ENCODE measurements around the gene FAM20A. TPM values are rescaled to one million over a fixed set of nuclear protein-coding genes. Genes with fewer than 3 reads are reported as not detected.
A peak's percentile ranks its signal among the peaks of the same experiment; 100 is the strongest.

Gene FAM20A
- total RNA-seq, 3 donors from 2014 or later (not counting 1 experiment from before 2014, with no cell fraction given) = 0.38 to 1.3 (median 0.66) TPM

DNA sequence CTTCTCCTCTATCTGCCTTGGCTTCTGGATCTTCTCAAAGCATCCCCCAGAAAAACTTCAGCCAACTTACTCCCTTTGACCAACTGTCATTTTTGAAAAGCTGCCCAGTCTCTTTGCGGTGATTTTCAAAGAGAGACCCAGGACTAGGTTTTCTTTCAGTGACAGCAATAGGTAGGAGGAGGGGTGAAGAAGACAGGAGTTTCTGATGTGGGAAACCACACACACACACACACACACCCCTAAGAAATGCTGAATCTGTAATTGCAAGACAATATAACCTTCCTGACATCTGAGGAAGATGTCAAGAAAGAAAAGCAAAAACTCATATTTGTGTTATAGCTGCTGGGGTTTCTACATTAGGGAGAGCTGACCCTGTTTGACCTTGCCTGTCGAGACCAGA is 5.2 kb downstream of the FAM20A start:
- Mint-ChIP-seq H3K27ac (no peak overlapping the region), H3K9me3 (no peaks in the 10 kb centered on the region), H3K4me1 (peaks cover 13 to 16% of the 10 kb centered on the region in 2 donors), H3K36me3 (no peaks in the 10 kb centered on the region), H3K27me3 (ENCODE audit: low read depth in 2 of 2) (peaks cover 48 to 82% of the 10 kb centered on the region in 2 donors), H3K4me3 (no peak overlapping the region)
- H3K27me3 ChIP-seq (ENCODE audit: control insufficient read depth, insufficient read depth, low read length) = peaks cover 14% of the 10 kb centered on the region
- TF ChIP-seq, protein P1, sequence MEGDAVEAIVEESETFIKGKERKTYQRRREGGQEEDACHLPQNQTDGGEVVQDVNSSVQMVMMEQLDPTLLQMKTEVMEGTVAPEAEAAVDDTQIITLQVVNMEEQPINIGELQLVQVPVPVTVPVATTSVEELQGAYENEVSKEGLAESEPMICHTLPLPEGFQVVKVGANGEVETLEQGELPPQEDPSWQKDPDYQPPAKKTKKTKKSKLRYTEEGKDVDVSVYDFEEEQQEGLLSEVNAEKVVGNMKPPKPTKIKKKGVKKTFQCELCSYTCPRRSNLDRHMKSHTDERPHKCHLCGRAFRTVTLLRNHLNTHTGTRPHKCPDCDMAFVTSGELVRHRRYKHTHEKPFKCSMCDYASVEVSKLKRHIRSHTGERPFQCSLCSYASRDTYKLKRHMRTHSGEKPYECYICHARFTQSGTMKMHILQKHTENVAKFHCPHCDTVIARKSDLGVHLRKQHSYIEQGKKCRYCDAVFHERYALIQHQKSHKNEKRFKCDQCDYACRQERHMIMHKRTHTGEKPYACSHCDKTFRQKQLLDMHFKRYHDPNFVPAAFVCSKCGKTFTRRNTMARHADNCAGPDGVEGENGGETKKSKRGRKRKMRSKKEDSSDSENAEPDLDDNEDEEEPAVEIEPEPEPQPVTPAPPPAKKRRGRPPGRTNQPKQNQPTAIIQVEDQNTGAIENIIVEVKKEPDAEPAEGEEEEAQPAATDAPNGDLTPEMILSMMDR (IDR thresholded peaks at IDR 0.05) = no peak
- no peaks in the 10 kb centered on the region for H3K36me3 ChIP-seq (ENCODE audit: control insufficient read depth, insufficient read depth, low read length)
- H3K27ac ChIP-seq (ENCODE audit: low read length) = no peak overlapping the region
- H3K4me3 ChIP-seq (ENCODE audit: low read length) = no peak overlapping the region
- intact Hi-C loops (cut with micrococcal nuclease) = no loop called here
- DNase-seq (peak in 1 of 2 donors; percentile 17), ATAC-seq (peak in 1 of 3 donors; percentile 46)
- peaks cover 11% of the 10 kb centered on the region for H3K4me1 ChIP-seq (ENCODE audit: control insufficient read depth, insufficient read depth, low read length)
- WGBS (ENCODE audit: insufficient coverage) = 18% methylated on average over 1 of the region's 2 CpGs
- H3K9me3 ChIP-seq (ENCODE audit: control insufficient read depth, insufficient read depth, low read length) = no peaks in the 10 kb centered on the region

- intact Hi-C loops (cut with micrococcal nuclease) = no loop called here
- DNase-seq (no peak), ATAC-seq (no peak)
- TF ChIP-seq, protein P1 (IDR thresholded peaks at IDR 0.05) = no peak
- H3K4me1 ChIP-seq (ENCODE audit: control insufficient read depth, insufficient read depth, low read length) = peaks cover 9% of the 10 kb centered on the region
- H3K27me3 ChIP-seq (ENCODE audit: control insufficient read depth, insufficient read depth, low read length) = peaks cover 14% of the 10 kb centered on the region
- no peak overlapping the region for H3K27ac Mint-ChIP-seq
- no peak overlapping the region for H3K4me3 Mint-ChIP-seq
- H3K4me1 Mint-ChIP-seq = peaks cover 13 to 16% of the 10 kb centered on the region in 2 donors
- H3K9me3 ChIP-seq (ENCODE audit: control insufficient read depth, insufficient read depth, low read length) = no peaks in the 10 kb centered on the region
- H3K36me3 Mint-ChIP-seq = no peaks in the 10 kb centered on the region
- no peaks in the 10 kb centered on the region for H3K9me3 Mint-ChIP-seq
- no peaks in the 10 kb centered on the region for H3K36me3 ChIP-seq (ENCODE audit: control insufficient read depth, insufficient read depth, low read length)
- H3K4me3 ChIP-seq (ENCODE audit: low read length) = no peak overlapping the region
- WGBS (ENCODE audit: insufficient coverage) = 50% methylated on average over 5 of the region's 5 CpGs
- H3K27ac ChIP-seq (ENCODE audit: low read length) = no peak overlapping the region
- peaks cover 48 to 82% of the 10 kb centered on the region in 2 donors for H3K27me3 Mint-ChIP-seq (ENCODE audit: low read depth in 2 of 2)
Observed at GRCh38 chr17:68595496-68595895, 5.7 kb downstream of the FAM20A start.

- intact Hi-C loops (cut with micrococcal nuclease) = no loop called here
- Mint-ChIP-seq H3K36me3 (no peaks in the 10 kb centered on the region), H3K27ac (no peak overlapping the region)
Observed at GRCh38 chr17:68594552-68594951, 6.6 kb downstream of the FAM20A start.

More at GRCh38 chr17:68594552-68594951, 6.6 kb downstream of the FAM20A start:
- Mint-ChIP-seq H3K27me3 (ENCODE audit: low read depth in 2 of 2) (peaks cover 45 to 79% of the 10 kb centered on the region in 2 donors), H3K4me1 (peaks cover 13% of the 10 kb centered on the region in 2 donors), H3K4me3 (no peak overlapping the region), H3K9me3 (no peaks in the 10 kb centered on the region)
- H3K36me3 ChIP-seq (ENCODE audit: control insufficient read depth, insufficient read depth, low read length) = no peaks in the 10 kb centered on the region
- no peak overlapping the region for H3K4me3 ChIP-seq (ENCODE audit: low read length)
- DNase-seq = no peak
- WGBS (ENCODE audit: insufficient coverage) = 92% methylated on average over 2 of the region's 2 CpGs
- ATAC-seq = no peak
- H3K9me3 ChIP-seq (ENCODE audit: control insufficient read depth, insufficient read depth, low read length) = no peaks in the 10 kb centered on the region
- peaks cover 7% of the 10 kb centered on the region for H3K27me3 ChIP-seq (ENCODE audit: control insufficient read depth, insufficient read depth, low read length)
- no peak overlapping the region for H3K27ac ChIP-seq (ENCODE audit: low read length)
- TF ChIP-seq, protein P1 (IDR thresholded peaks at IDR 0.05) = no peak
- peaks cover under 1% of the 10 kb centered on the region for H3K4me1 ChIP-seq (ENCODE audit: control insufficient read depth, insufficient read depth, low read length)

All from natural killer cell (primary cell).